Activated naive CD8-positive, alpha-beta T cell treated with anti-CD3 and anti-CD28 coated beads, Interleukin-2, amount 10 ng/mL, durations not matched to agents 7 days and 5 days (primary cell): ENCODE results near the gene GANAB. TPM values are rescaled to one million over a fixed set of nuclear protein-coding genes. Genes with fewer than 3 reads are reported as not detected.
"Not testable (repeated sequence)": the region's sequence is repeated elsewhere in the genome, so short reads cannot be mapped to it uniquely, and the experiment has no call there.

Experiments
- ATAC-seq: fragments of 150-1000 bp; cut with Tn5 transposase; one replicate; pipeline ENCODE4 v1.10.0; 2021; ENCODE audit warnings: low read depth, moderate library complexity
- POLR2A ChIA-PET: fragments of 350-600 bp; sonication (Branson Sonifier 250); formaldehyde crosslinking; loops from one replicate; lab custom pipeline; 2021; ENCODE audit warnings: antibody characterized with exemption; lab: Charles Lee
- DNase-seq: peaks from one replicate; pipeline ENCODE4 v3.0.0; 2021
- H3K27ac Mint-ChIP-seq: one replicate; pipeline ENCODE4 v1.8.0; 2022; ENCODE audit warnings: mild to moderate bottlenecking, mixed read lengths
- H3K27me3 Mint-ChIP-seq: one replicate; pipeline ENCODE4 v1.8.0; 2022; ENCODE audit warnings: mild to moderate bottlenecking, moderate library complexity, mixed read lengths
- H3K36me3 Mint-ChIP-seq: one replicate; pipeline ENCODE4 v1.8.0; 2021; ENCODE audit warnings: mild to moderate bottlenecking, mixed read lengths
- H3K4me1 Mint-ChIP-seq: one replicate; pipeline ENCODE4 v1.8.0; 2021; ENCODE audit warnings: mixed read lengths
- H3K4me3 Mint-ChIP-seq: one replicate; pipeline ENCODE4 v1.8.0; 2022; ENCODE audit warnings: mild to moderate bottlenecking, moderate library complexity, mixed read lengths
- H3K9me3 Mint-ChIP-seq: one replicate; pipeline ENCODE4 v1.8.0; 2021; ENCODE audit warnings: mixed read lengths
- total RNA-seq, 2 experiments: library from RNA; stranded (reverse); gene quantifications; one replicate each; pipeline ENCODE4 v1.2.3, GENCODE V29; 2021

The GANAB gene
- total RNA-seq, 2 experiments from 2014 or later, result 291 to 300 TPM

DNA sequence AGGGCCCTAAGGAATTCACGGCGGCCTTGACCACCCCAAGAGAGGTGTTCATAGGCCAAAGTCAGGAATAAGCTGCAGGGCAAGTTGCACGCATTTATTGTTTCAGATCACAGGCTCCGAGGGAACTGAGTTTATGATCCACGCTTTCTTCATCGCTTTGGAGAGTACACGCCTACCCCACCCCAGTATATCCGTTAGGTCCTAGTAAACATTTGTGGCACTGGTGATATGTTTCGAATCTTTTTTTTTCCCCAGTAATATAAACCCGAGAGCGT lies 805 bp downstream of the GANAB start:
- DNase-seq, result no peak
- POLR2A ChIA-PET, result interaction anchor here (0.7 to 7.3 kb wide), 16 partner anchors 8 to 195 kb away, joined by 3 to 76 read pairs (median 10); partner anchors contain the start of genes B3GAT3, C11orf98, CSKMT and EEF1G
- Mint-ChIP-seq H3K27ac (peak overlapping the region; percentile 96), H3K4me3 (peak overlapping the region; percentile 99), H3K36me3 (peaks cover 7% of the 10 kb centered on the region), H3K4me1 (peaks cover 29% of the 10 kb centered on the region), H3K27me3 (no peaks in the 10 kb centered on the region), H3K9me3 (no peaks in the 10 kb centered on the region)
- no peak for ATAC-seq

DNA sequence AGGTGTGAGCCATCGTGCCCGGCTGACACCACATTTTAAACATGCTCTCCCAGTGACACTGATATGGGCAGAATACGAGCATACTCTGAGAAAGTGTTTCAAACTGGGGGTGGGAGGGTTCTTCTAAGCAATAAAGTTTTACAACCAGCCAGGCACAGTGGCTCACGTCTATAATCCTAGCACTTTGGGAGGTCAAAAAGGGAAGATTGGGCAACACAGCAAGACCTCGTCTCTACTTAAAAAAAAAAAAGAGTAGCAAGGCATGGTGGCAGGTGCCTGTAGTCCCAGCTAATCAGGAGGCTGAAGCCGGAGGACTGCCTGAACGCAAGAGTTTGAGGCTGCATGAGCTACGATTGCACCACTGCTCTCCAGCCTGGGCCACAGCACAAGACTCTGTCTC lies 2.2 kb downstream of the GANAB start:
- POLR2A ChIA-PET, result interaction anchor here (0.7 to 7.3 kb wide), 6 partner anchors 9 to 109 kb away, joined by 3 to 76 read pairs (median 10); partner anchors contain the start of genes B3GAT3, C11orf98, CSKMT and INTS5
- H3K4me1 Mint-ChIP-seq, result peaks cover 38% of the 10 kb centered on the region
- peaks cover 15% of the 10 kb centered on the region for H3K36me3 Mint-ChIP-seq
- ATAC-seq (no peak), DNase-seq (no peak)
- no peaks in the 10 kb centered on the region for H3K9me3 Mint-ChIP-seq
- H3K27ac Mint-ChIP-seq, result no peak overlapping the region
- H3K4me3 Mint-ChIP-seq, result peak overlapping the region; percentile 39
- H3K27me3 Mint-ChIP-seq, result no peaks in the 10 kb centered on the region

DNA sequence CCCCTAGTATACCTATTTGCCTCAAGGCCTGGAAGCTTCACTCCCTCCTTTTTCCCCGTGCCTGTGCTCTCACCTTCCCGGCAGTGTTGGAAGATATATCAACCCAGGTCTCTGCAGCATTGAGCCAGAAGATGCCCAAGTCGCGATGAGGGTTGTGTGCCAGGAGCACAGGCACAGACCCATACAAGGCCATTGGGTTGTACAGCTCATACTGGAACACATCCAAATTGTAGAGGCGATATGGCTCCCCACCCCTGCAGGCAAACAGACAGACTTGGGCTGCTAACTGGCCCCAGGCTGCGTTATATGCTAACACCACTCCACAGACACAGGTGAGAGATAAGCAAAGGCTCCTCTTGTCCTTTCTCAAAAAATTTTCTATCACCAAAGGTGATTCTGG lies 13.9 kb downstream of the GANAB start:
- Mint-ChIP-seq H3K9me3 (no peaks in the 10 kb centered on the region), H3K27me3 (no peaks in the 10 kb centered on the region), H3K36me3 (peaks cover 54% of the 10 kb centered on the region), H3K4me3 (no peak overlapping the region), H3K27ac (no peak overlapping the region), H3K4me1 (peaks cover 15% of the 10 kb centered on the region)
- DNase-seq (no peak), ATAC-seq (no peak)
- POLR2A ChIA-PET, result interaction anchor here (1.0 to 1.6 kb wide), 3 partner anchors 8 to 13 kb away, joined by 3 to 5 read pairs (median 4); no protein-coding TSS in a partner anchor

DNA sequence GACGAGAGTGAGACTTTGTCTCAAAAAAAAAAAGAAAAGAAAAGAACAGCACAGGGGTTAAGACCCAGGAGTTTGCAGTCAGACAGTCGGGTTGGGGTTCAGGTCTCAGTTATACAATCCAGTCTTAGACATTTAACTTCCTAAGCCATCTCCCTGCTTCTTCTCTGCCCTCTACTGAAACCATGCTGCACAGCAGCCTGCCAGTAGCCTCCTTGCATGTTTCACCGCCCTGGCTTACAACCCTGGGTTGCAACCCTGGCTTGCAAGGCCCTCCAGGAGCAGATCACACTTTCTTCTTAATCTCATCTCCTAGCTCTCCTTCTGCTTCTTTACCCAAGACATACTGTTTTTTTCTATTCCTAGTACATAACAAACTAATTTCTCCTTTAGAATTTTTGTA lies 18.7 kb downstream of the GANAB start:
- Mint-ChIP-seq H3K4me1 (peaks cover 4% of the 10 kb centered on the region), H3K36me3 (peaks cover 31% of the 10 kb centered on the region), H3K4me3 (no peak overlapping the region), H3K27ac (peak overlapping the region; percentile 66), H3K9me3 (no peaks in the 10 kb centered on the region), H3K27me3 (no peaks in the 10 kb centered on the region)
- ATAC-seq (peak; percentile 40), DNase-seq (no peak)
- POLR2A ChIA-PET, result interaction anchor here (1.3 kb wide), 1 partner anchor 37 kb away, joined by 3 read pairs; the partner anchor contains the start of genes C11orf98 and CSKMT

DNA sequence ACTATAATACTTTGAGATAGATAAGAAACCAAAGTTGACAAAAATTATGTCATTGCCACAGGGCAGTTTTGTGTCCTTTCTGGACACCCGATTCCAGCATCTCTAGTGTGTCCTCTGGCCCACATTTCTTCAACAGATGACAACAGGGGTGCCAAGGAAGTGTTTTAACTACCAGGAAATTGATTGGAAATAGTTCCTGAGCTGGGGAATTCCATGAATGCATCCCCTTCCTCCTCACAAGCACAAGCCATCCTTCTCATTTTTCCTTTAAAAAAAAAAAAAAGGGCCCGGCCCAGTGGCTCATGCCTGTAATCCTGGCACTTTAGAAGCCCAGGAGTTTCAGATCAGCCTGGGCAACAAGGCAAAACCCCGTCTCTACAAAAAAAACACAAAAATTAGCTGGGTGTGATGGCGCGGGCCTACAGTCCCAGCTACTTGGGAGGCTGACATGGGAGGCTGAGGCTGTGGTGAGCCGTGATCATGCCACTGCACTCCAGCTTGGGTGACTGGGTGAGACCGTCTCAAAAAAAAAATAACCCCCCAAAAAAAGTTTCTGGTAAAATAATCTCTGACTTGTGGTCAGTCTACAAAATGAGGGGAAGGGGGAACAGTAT lies 23.8 kb downstream of the GANAB start:
- no peak for DNase-seq
- peak overlapping the region; percentile 91 for H3K27ac Mint-ChIP-seq
- H3K27me3 Mint-ChIP-seq, result no peaks in the 10 kb centered on the region
- H3K36me3 Mint-ChIP-seq, result peaks cover 18% of the 10 kb centered on the region
- peaks cover 24% of the 10 kb centered on the region for H3K4me1 Mint-ChIP-seq
- POLR2A ChIA-PET, result interaction anchor here (0.7 to 5.8 kb wide), 25 partner anchors 9 to 259 kb away, joined by 3 to 48 read pairs (median 7); partner anchors contain the start of genes C11orf98, CSKMT, EEF1G and EML3
- ATAC-seq, result no peak
- no peaks in the 10 kb centered on the region for H3K9me3 Mint-ChIP-seq
- H3K4me3 Mint-ChIP-seq, result peak overlapping the region; percentile 76

DNA sequence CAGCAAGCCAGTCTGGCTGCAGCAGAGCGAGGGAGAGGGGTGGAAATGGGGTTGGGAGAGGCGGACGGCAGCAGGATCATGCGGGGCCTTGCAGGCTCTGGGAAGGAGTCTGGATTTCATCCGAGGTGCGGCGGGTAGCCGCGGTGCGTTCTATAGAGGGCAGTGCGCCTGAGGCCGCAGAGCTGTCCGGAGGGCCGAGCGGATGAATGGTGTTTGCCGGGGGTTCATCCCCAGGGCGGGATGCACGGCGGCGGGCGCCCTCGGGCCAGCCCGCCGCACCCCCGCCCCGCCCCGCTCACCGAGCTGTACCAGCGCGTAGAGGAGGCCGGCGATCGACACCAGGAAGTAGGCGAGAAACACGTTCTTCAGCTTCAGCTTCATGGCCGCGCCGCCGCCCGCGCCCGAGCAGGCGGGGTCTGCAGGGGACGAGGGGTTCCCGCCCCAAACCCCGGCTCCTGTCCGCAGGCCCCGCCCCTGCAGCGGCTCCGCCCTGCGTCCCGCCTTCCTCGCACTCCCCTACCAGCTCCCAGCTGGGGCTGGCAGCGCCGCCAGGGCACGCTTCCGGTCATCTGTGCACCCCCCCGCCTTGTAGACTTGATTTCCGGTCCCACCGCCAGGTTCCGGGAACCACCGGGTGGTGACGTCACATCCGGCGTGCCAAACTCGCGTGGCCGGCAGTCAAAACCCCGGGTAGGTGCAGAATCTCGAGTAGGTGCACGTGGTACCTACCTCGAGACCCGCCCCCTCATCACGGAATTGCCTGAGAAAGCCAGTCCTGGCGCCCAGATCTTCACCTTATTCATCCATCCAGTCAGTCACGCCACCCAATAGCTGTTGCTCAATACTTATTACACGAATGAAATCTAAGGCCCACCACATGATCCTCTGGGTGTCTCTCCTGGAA lies 24.6 kb downstream of the GANAB start, which contains the start of gene B3GAT3:
TSS of gene B3GAT3 (minus strand) at position 420 of the 904 bp plus-strand sequence. CDS start at position 381, 39 bp downstream.
- POLR2A ChIA-PET, result interaction anchor here (0.6 to 5.8 kb wide), 29 partner anchors 10 to 259 kb away, joined by 3 to 48 read pairs (median 5); partner anchors contain the start of genes C11orf98, CSKMT, EEF1G and EML3
- peak within 1 kb of the TSS; percentile 99 for H3K27ac Mint-ChIP-seq
- H3K9me3 Mint-ChIP-seq, result no peaks in the 10 kb centered on the region
- DNase-seq, result peak; percentile 94
- H3K4me1 Mint-ChIP-seq, result peaks cover 24% of the 10 kb centered on the region
- H3K36me3 Mint-ChIP-seq, result peaks cover 21% of the 10 kb centered on the region
- no peaks in the 10 kb centered on the region for H3K27me3 Mint-ChIP-seq
- peak; percentile 87 for ATAC-seq
- H3K4me3 Mint-ChIP-seq, result peak within 1 kb of the TSS; percentile 93

DNA sequence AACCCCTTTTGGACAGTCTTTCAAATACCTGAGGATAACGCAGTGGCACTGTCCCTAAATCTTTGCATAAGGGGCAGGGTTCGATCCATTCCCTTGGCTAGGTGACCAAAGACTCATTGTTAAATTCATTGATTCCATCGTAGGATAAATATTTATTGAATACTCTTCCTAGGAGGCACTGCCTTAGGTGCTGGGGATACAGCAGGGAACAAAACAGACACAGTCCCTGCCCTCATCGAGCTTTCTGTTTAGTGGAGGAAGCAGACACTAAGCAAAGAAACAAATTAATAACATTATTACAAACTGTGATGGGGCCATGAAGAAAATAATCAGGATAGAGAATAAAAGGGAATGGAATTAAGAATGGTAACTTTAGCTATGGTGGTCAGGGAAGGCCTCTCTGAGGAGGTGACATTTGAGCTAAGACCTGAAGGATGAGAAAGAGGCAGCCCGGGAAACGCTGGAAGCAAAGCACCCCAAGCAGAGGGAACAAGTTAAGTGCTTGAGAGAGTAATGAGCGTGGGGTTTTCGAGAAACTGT lies 25.3 kb downstream of the GANAB start:
- DNase-seq (no peak), ATAC-seq (no peak)
- Mint-ChIP-seq H3K27ac (peak overlapping the region; percentile 99), H3K4me3 (peak overlapping the region; percentile 93), H3K4me1 (peaks cover 24% of the 10 kb centered on the region), H3K27me3 (no peaks in the 10 kb centered on the region), H3K36me3 (peaks cover 21% of the 10 kb centered on the region), H3K9me3 (no peaks in the 10 kb centered on the region)
- POLR2A ChIA-PET, result interaction anchor here (0.6 to 5.8 kb wide), 23 partner anchors 9 to 248 kb away, joined by 3 to 48 read pairs (median 9); partner anchors contain the start of genes C11orf98, CSKMT, EML3 and GANAB

DNA sequence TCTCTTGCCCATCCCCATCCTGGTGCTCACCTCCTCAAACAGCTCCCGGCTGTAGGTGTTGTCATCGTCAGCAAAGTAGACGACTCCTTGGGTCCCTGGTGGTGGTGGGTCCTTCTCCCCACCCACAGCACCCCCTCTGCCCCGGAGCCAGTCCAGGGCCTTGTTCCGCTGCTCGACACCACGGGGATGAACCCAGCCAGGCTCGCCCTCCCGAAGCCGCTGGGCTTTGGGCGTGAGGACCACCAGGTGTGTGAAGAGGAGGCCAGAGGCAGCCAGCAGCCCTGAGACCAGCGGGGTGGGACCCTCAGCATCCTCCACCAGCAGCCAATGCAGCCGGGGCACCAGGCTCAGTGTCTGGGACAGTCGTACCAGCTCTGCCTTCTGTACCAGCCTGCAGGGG lies 29.5 kb downstream of the GANAB start:
- Mint-ChIP-seq H3K4me1 (peaks cover 32% of the 10 kb centered on the region), H3K36me3 (peaks cover 16% of the 10 kb centered on the region)
- H3K27me3 Mint-ChIP-seq, H3K27ac Mint-ChIP-seq, H3K9me3 Mint-ChIP-seq, H3K4me3 Mint-ChIP-seq, ATAC-seq, DNase-seq: not testable (repeated sequence)
- POLR2A ChIA-PET, result interaction anchor here (0.7 kb wide), 1 partner anchor 21 kb away, joined by 4 read pairs; no protein-coding TSS in a partner anchor

DNA sequence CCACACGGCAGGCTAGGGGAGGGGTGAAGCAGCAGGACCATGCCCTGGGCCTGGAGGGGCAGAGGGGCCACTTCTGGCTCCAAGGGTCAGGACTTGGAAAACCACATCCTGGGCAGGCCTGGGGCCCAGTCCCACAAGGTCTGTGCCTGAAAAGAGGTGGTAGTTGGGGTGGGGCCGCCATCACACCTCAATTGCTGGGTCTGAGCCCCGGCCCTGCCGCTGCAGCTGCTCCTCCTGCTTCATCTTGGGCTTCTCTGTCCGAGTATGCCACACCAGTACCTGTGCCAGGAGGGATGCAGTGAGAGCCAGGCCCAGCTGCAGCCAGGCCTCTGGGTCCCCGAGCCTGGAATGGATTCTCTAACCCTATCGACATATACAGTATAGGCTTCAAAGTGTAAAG lies 30.9 kb downstream of the GANAB start:
- no peak for DNase-seq
- ATAC-seq, result no peak
- Mint-ChIP-seq H3K4me3 (no peak overlapping the region), H3K36me3 (peaks cover 11% of the 10 kb centered on the region), H3K4me1 (peaks cover 30% of the 10 kb centered on the region), H3K27me3 (no peaks in the 10 kb centered on the region), H3K9me3 (no peaks in the 10 kb centered on the region), H3K27ac (no peak overlapping the region)
- POLR2A ChIA-PET, result interaction anchor here (1.1 kb wide), 1 partner anchor 25 kb away, joined by 6 read pairs; no protein-coding TSS in a partner anchor

DNA sequence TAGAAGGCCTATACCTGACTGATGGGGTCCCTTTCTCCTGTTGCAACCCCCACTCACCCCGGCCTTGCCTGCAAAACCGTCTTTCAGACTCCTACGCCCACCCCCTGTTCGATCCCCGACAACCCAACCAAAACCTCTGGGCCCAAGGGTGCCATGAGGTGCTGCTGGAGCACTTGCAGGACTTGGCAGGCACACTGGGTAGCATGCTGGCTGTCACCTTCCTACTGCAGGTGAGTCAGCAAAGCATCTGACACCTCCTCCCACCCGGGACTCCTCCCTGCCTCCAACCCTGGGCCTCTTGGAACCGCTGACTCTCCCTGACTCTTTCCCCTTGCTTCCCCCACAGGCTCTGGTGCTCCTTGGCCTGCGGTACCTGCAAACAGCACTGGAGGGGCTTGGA lies 32.1 kb downstream of the GANAB start:
- H3K4me3 Mint-ChIP-seq, result no peak overlapping the region
- peaks cover 36% of the 10 kb centered on the region for H3K4me1 Mint-ChIP-seq
- H3K9me3 Mint-ChIP-seq, result no peaks in the 10 kb centered on the region
- ATAC-seq, result no peak
- peak overlapping the region; percentile 84 for H3K27ac Mint-ChIP-seq
- POLR2A ChIA-PET, result interaction anchor here (1.7 to 5.0 kb wide), 5 partner anchors 7 to 58 kb away, joined by 6 to 50 read pairs (median 30); partner anchors contain the start of genes B3GAT3, C11orf98, CSKMT and INTS5
- H3K36me3 Mint-ChIP-seq, result peaks cover 11% of the 10 kb centered on the region
- H3K27me3 Mint-ChIP-seq, result no peaks in the 10 kb centered on the region
- no peak for DNase-seq

DNA sequence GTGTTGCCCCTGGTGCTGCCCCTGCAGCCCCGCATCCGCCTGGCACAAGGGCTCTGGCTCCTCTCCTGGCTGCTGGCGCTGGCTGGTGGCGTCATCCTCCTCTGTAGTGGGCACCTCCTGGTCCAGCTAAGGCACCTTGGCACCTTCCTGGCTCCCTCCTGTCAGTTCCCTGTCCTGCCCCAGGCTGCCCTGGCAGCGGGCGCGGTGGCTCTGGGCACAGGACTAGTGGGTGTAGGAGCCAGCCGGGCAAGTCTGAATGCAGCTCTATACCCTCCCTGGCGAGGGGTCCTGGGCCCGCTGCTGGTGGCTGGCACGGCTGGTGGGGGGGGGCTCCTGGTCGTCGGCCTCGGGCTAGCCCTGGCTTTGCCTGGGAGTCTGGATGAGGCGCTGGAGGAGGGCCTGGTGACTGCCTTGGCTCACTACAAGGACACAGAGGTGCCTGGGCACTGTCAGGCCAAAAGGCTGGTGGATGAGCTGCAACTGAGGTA lies 33.1 kb downstream of the GANAB start:
- peaks cover 11% of the 10 kb centered on the region for H3K36me3 Mint-ChIP-seq
- DNase-seq, result no peak

More for the DNA sequence above, 33.1 kb downstream of the GANAB start:
- peak overlapping the region; percentile 79 for H3K27ac Mint-ChIP-seq
- H3K9me3 Mint-ChIP-seq, result no peaks in the 10 kb centered on the region
- H3K27me3 Mint-ChIP-seq, result no peaks in the 10 kb centered on the region
- ATAC-seq, result no peak
- H3K4me1 Mint-ChIP-seq, result peaks cover 37% of the 10 kb centered on the region
- H3K4me3 Mint-ChIP-seq, result peak overlapping the region; percentile 60
- POLR2A ChIA-PET, result interaction anchor here (1.2 to 5.0 kb wide), 11 partner anchors 8 to 103 kb away, joined by 3 to 50 read pairs (median 8); partner anchors contain the start of genes B3GAT3, C11orf98, CSKMT and GANAB
